A549 treated with DMSO at 1 μM for 4 hours (cell line): ENCODE measurements around the gene GXYLT2. TPM values are rescaled to one million over a fixed set of nuclear protein-coding genes. Genes with fewer than 3 reads are reported as not detected.

ENCODE experiments used
- total RNA-seq: library from RNA; stranded (reverse); fragments of 200-300 nt; extraction: Qiagen RNA extraction; gene quantifications from 5 replicates; pipeline ENCODE4 v1.2.3, GENCODE V29; 2022; ENCODE audit warnings: low read depth

GXYLT2 gene, protein sequence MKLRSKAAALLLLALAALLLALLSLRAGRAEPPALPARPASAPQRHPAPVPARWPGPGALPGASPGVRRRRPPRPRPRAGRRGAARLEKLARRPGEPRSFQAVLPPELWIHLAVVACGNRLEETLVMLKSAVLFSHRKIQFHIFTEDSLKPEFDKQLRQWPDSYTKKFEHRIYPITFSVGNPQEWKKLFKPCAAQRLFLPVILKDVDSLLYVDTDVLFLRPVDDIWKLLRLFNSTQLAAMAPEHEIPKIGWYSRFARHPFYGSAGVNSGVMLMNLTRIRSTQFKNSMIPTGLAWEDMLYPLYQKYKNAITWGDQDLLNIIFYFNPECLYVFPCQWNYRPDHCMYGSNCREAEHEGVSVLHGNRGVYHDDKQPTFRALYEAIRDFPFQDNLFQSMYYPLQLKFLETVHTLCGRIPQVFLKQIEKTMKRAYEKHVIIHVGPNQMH
- total RNA-seq, result 1.2 to 2.2 TPM (median 1.7 TPM) in 5 replicates

DNA sequence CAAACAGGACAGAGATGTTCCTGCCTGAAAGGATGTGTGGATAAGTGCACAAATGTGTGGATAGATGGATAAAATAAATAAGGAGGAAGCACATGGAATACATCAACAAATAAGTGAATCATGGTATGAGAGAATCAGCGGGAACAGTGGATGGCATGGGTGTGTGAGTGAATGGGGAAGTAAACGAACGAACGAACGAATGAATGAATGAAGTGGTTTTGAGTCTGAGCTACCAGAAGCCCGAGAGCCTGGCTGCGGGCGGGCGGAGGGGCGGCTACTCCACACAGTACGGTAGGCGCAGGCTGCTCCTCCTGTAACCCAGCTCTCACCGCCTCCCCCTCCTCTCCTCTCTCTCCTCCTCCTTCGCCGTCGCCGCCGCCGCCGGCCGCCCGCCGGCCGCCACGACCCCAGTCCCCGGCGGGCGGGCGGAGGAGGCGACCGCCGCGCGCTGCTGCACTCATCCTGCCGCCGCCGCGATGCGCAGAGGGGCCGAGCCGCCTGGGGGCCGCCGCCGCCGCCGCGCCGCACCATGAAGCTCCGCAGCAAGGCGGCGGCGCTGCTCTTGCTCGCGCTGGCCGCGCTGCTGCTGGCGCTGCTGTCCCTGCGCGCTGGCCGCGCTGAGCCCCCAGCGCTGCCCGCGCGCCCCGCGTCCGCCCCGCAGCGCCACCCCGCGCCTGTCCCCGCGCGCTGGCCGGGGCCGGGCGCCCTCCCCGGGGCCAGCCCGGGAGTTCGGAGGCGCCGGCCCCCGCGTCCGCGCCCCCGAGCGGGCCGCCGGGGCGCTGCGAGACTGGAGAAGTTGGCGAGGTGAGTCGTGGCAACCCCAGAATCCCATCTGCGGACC is at the start of gene GXYLT2:
TSS of gene GXYLT2 (plus strand) at position 342 of the 841 bp plus-strand sequence. CDS start at position 530, 188 bp downstream.

DNA sequence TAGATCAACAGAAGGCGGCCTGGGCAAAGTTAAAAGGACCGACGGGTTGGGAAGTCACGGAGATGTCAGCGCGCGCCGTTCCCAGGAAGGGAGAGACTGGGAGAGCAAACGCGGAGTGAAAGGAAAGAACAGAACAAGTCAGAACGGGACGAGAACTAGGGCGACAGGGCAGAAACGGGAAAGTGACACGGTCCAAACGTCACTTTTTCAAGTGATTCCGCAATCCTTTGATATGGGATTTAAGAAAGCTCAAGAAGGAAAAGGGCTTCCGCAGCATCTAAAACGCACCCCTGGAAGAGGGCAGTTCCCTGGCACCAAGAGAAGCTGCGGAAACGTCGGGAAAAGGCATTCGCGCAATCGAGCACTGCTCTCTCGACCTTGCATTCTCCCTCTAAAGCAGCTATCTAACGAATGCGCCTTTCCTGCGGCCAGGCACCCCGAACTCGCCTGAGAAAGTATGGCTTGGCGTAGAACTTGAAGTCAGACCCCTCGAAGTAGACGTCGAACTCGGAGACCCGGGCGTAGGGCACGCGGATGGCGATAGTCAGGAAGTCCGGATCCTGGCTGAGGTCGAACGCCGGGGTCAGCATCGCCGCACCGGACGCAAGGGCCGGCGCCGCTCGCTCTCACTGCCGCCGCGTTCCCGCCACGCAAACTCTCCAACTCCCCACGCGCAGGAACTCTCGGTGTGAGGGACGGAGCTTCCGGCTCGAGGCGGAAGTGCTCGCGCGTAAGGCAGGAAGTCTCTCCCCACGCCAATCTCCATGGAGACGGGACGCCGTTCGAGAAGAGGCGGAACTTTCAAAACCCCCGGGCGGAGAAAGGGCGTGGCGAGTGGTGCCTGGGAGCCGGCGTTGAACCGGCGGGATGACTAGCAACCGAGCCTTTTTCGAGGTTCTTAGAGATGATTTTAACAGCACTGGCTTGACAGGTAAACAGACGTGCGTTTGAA is 39.8 kb upstream of the GXYLT2 start, which contains the start of gene SHQ1:
TSS of gene SHQ1 (minus strand) at position 695 of the 952 bp plus-strand sequence. CDS start at position 590, 105 bp downstream.

DNA sequence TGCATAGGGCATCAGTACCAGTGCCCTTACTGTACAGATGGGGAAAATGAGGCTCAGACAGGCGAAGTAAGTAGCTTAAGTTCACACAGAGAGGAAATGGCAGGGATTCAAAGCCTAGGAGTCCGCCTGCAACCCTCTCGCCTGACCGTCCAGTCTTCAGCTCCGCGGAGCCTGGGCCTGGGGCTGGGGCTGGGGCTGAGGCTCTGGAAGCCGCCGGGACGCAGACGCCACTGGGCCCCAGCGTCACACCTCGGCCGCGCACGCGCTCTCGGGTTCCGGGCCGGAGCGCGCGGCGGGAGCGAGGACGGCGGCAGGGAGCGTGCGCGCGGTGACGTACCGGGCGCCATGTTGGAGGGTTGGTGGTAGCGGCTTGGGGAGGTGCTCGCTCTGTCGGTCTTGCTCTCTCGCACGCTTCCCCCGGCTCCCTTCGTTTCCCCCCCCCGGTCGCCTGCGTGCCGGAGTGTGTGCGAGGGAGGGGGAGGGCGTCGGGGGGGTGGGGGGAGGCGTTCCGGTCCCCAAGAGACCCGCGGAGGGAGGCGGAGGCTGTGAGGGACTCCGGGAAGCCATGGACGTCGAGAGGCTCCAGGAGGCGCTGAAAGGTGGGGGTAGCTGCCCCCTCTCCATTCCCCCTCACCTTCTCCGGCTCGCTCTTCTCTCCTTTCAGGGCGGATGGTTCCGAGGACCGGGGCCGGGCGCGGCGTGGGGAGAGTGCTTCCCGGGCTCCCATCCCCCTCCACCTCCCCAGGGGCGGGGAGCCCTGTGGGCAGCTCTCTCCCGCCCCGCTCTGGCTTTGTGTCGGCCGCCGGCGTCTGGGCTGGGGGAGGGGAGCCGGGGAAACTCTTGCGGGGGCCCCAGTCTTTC is 108.9 kb downstream of the GXYLT2 start, which contains the start of gene PPP4R2:
TSS of gene PPP4R2 (plus strand) at position 339 of the 861 bp plus-strand sequence. CDS start at position 566, 227 bp downstream.

Other genes starting within 250 kb of the GXYLT2 start
- 17.0 to 21.3 TPM (median 19.6 TPM) in 5 replicates for gene SHQ1, start 39.6 kb upstream of the GXYLT2 start, total RNA-seq
- gene PPP4R2, start 108.8 kb downstream of the GXYLT2 start, total RNA-seq, result 38.3 to 47.3 TPM (median 45.6 TPM) in 5 replicates
- 0.38 to 0.57 TPM (median 0.51 TPM) in 5 replicates for gene EBLN2, start 173.6 kb downstream of the GXYLT2 start, total RNA-seq